ENCODE measurements around the gene MB. TPM values are rescaled to one million over a fixed set of nuclear protein-coding genes. Genes with fewer than 3 reads are reported as not detected.
"Not testable (repeated sequence)": the region's sequence is repeated elsewhere in the genome, so short reads cannot be mapped to it uniquely, and the experiment has no call there.

MB gene
- total RNA-seq, 1 experiment from 2014 or later = not detected

DNA sequence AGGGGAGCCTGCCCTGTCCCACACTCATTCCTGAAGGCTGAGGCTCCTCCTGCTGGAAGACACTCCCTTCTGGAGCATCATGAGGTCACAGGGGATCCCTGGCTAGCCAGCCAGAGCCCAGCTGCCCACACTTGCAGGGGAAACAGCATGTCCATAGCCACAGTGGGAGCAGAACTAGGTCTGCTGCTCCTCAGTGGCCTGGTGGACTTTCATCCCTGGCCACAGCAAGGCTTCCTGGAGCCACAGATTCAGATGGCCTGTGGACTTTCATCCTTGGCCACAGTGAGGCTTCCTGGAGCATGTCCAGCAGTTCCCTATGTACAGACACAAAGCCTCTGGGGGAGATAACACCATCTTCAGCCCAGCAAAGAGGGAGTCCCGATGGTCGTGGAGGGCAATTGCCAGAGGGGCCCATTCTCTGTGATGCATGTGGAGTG, 25.2 kb upstream of the MB start:
- in situ Hi-C loops (cut with HindIII; ENCODE audit: low pct_unique_long_range_greater_than_20kb, low sequenced_read_pairs) = no loop called here
- no peak for DNase-seq (ENCODE audit: low read depth, low spot score)

DNA sequence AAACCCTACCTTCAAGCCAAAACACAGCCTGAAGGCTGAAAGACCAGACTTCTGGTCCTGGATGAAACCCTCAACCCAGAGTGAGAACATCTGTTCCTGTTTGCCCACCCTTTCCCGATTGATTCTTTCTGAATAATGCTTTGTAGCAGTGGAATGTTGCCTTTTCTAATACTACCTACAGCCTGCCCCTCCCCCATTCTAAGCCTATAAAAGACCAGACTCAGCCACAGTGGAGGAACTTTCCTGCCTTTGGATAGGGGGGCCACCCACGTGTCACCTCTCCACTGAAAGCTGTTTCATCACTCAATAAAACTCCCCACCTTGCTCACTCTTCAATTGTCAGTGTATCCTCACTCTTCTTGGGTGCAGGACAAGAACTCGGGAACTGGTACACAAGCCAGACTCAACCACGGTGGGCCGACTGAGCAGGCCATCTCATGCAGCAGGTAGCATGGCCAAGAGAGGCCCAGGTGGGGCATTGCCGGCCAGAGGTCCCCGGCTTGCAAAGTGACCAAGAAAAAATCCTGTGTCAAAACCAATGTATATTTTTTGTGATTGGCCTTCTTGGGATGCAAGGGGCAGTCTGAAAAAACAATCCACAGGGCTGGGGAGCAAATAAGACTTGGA, 24.5 kb upstream of the MB start:
- in situ Hi-C loops (cut with HindIII; ENCODE audit: low pct_unique_long_range_greater_than_20kb, low sequenced_read_pairs) = no loop called here
- DNase-seq (ENCODE audit: low read depth, low spot score) = no peak

DNA sequence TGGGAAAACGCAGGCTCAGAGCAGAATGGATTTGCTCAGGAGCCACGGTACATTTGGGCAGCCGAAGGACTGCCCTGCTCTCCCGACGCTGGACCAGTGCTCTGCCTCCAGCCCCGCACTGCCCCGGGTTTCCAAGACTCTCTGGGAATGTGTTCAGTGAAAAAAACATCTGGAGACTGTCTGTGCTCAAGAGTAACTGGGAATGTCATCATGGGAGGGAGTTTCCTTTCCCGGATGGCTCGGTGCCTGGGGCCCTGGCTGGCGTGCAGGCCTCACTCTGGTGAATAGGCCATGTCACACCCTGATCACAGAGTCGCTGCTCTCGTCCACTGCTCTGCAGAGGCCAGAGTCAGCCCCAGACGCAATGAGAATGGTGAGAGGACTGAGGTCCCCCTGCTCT, 21.3 kb upstream of the MB start:
- no peak for DNase-seq (ENCODE audit: low read depth, low spot score)
- in situ Hi-C loops (cut with HindIII; ENCODE audit: low pct_unique_long_range_greater_than_20kb, low sequenced_read_pairs) = no loop called here

DNA sequence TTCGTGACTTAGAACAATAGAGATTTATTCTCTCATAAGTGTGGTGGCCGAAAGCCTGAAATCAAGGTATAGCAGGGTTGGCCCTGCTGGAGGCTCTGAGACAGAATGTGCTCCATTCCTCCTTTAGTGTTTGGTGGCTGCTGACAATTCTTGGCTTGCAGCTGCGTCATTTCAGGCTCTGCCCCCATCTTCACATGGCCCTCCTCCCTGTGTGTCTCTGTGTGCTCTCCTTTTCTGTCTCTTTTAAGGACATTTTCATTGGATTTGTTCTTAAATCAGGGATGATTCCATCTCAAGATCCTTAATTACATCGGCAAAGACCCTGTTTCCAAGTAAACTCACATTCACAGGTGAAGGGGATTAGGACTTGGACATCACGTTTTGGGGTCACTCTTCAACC, 20.9 kb upstream of the MB start:
- no peak for DNase-seq (ENCODE audit: low read depth, low spot score)
- in situ Hi-C loops (cut with HindIII; ENCODE audit: low pct_unique_long_range_greater_than_20kb, low sequenced_read_pairs) = no loop called here

DNA sequence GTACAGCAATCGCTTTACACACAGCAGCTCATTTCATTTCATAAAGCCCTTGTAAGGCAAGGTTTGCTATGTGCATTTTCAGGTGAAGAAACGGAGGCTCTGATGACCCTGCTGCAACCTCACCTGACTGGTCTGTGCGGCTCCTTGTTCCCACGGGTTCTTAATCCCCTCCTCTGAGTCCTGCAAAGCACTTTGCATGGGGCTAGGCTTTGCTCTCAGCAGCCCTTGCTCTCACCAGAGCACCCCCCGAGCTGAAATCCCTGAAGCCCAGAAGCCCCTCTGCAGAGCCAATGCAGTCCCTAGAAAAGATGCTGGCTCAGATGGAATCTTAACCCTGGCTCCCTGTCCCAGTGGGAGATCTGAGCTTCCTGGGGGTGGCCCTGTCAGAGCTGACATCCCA, 20.1 kb upstream of the MB start:
- no peak for DNase-seq (ENCODE audit: low read depth, low spot score)
- in situ Hi-C loops (cut with HindIII; ENCODE audit: low pct_unique_long_range_greater_than_20kb, low sequenced_read_pairs) = no loop called here

DNA sequence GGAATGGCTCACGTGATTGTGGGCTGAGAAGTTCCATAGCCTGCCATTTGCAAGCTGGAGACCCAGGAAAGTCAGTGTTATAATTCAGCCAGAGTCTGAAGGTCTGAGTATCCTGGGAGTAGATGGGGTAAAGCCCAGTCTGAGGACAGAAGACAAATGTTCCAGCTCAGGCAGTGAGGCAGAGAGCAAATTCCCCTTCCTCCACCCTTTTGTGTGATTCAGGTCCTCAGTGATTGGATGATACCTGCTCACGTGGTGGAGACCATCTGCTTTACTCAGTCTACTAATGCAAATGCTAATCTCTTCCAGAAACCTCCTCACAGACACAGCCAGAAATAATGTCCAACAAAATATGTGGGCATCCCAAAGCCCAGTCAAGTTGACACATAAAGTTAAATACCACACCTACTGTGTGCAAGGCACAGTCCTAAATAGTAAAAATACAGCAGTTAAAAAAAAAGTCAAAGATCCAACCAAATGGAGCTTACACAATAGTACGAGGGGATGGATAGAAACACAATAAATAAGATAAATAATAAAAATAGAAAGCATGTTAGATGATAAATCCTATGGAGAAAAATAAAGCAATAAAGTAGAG, 17.9 kb upstream of the MB start:
- in situ Hi-C loops (cut with HindIII; ENCODE audit: low pct_unique_long_range_greater_than_20kb, low sequenced_read_pairs) = no loop called here
- DNase-seq (ENCODE audit: low read depth, low spot score) = no peak

DNA sequence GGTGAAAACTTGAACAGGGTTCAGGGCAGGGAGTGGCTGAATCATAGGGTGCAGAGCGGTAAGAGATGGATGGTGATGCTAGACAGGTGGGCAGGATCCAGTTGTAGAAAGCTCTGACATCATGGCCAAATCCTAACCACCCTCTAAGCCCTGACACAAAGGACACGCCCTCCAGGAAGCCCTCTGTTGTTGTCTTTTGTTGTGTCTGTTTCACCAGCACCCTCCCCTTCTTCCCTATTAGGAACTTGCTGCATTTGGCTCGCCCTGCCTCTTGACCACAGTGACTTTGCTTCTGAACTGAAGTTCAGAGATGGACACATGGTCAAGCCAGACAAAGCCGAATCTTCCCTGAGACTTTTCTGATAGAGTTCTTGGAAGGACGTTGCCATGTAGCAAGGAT, 16.9 kb upstream of the MB start:
- DNase-seq (ENCODE audit: low read depth, low spot score) = no peak
- in situ Hi-C loops (cut with HindIII; ENCODE audit: low pct_unique_long_range_greater_than_20kb, low sequenced_read_pairs) = no loop called here

DNA sequence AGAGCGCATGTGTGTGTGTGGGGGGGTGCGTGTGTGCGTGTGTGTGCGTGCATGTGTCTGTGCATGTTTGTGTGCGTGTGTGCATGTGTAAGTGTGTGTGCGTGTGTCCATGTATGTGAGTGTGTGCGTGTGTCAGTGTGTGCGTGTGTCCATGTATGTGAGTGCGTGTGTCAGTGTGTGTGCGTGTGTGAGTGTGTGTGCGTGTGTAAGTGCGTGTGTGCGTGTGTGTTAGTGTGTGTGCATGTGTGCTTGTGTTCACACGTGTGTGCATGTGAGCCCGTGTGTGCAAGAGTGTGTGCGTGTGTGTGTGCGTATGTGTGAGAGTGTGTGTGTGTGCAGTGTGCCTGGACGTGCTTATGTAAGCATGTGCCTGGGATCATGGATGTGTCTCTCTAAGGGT, 16.4 kb upstream of the MB start:
- in situ Hi-C loops (cut with HindIII; ENCODE audit: low pct_unique_long_range_greater_than_20kb, low sequenced_read_pairs) = no loop called here
- DNase-seq (ENCODE audit: low read depth, low spot score) = no peak

DNA sequence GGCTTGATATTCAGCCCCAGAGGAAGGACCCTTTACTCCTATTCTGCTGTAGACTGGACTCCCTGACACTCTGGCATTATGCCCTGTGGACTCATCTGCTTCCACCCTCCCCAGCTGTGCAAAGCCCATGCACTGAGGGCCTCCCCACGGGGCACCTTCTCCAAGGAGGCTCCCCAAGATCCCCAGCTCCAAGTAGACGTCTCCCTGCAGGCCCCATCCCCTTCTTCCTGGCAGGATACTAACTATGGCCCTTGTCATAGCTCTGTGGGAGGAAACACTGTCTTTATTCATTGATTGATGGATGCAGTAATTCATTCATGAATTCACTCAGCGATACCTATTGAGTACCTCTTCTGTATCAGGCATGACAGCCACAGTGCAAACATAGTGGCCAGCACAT, 15.8 kb upstream of the MB start:
- in situ Hi-C loops (cut with HindIII; ENCODE audit: low pct_unique_long_range_greater_than_20kb, low sequenced_read_pairs) = no loop called here
- DNase-seq (ENCODE audit: low read depth, low spot score) = no peak

DNA sequence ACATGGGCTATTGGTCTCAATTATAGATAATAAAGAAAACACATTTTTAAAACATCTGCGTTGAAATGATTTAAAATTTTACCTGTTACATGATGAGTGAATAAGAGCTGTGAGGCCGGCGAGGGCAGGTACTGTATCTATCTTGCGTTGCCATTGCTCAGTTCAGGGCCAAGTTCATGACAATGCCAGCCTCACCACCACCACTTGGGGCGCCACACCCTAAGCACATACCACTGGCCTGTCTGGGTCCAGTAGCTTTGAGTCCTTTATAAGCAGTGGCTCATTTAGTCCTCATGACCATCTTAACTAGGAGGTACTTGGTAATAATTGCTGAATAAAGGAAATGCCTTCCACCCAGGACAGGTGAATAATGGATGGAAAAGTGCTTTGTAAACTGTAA, 14.5 kb upstream of the MB start:
- DNase-seq (ENCODE audit: low read depth, low spot score) = peak; percentile 87
- in situ Hi-C loops (cut with HindIII; ENCODE audit: low pct_unique_long_range_greater_than_20kb, low sequenced_read_pairs) = no loop called here

DNA sequence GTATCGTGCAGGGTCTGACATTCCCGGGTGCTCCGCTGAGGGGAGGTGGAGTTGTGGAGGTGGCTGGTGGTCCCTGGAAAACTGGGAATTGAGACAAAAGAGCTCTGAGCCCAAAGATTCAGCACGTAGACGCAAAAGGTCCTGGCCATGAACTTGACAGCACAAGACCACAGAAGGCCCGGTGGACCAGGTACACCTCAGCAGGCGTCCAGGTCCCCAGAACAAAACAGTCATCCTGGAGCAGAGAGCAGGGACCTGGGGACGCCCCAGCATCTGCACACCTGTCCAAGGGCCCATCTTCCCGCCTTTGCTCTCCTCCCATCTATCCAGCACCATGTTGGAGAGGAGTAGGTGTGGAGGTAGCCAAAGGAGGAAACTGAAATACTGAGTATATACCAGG, 13.8 kb upstream of the MB start:
- in situ Hi-C loops (cut with HindIII; ENCODE audit: low pct_unique_long_range_greater_than_20kb, low sequenced_read_pairs) = no loop called here
- no peak for DNase-seq (ENCODE audit: low read depth, low spot score)

DNA sequence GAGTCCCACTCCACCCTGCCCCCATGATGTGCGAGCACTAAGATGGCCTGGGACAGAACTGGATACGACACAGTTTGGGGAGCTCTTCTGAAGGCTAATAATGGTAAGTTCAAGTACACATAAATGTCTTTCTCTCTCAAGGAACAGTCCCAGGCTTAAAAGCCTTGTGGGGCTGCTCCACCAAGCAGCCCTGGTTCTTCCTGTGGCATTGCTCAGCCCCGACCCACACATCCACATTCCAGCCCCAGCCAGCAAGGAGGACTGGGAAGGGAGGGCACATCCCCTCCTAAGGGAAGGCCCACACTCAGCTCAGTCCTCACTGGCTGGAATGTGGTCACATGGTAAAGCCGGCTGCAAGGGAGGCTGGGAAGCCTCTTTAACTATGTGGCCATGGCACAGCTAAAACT, 13.3 kb upstream of the MB start:
- in situ Hi-C loops (cut with HindIII; ENCODE audit: low pct_unique_long_range_greater_than_20kb, low sequenced_read_pairs) = no loop called here
- DNase-seq (ENCODE audit: low read depth, low spot score) = peak; percentile 33

DNA sequence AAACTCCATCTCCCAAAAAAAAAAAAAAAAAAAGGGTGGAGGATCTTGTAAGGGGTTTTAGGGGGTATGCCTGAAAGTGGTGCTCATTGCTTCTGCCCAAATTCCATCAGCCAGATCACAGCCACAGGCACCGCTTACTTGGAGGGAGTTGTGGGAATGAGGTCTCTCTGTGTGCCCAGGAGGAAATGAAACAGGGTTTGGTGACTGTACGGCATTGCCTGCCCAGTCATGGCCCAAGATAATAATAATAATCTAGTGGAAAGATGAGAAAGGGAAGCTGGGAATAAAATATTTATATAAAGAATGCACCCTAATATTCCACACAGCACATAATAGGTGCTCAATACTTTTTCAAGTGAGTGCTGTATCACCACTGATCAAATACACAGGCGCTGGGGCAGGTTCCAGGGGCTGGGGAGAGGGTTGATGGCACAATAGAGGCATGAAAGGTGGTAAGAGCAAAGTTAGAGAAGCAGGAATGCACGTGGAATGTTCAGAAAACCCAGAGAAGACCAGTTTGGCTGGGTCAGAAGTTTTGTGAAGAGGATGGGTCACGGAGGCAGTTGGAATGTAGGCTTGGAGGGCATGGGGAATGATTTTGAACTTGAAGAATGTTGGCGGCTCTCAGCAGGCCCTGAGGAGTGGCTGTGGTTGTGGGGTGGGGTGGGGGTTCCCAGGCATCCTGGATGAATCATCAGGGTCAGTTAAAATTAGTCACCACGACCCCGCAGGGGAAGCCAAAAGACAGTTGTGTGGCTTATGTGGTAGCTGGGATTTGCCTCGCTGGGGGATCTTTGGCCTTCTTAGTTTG, 12.5 kb upstream of the MB start:
- in situ Hi-C loops (cut with HindIII; ENCODE audit: low pct_unique_long_range_greater_than_20kb, low sequenced_read_pairs) = no loop called here
- peak; percentile 38 for DNase-seq (ENCODE audit: low read depth, low spot score)

DNA sequence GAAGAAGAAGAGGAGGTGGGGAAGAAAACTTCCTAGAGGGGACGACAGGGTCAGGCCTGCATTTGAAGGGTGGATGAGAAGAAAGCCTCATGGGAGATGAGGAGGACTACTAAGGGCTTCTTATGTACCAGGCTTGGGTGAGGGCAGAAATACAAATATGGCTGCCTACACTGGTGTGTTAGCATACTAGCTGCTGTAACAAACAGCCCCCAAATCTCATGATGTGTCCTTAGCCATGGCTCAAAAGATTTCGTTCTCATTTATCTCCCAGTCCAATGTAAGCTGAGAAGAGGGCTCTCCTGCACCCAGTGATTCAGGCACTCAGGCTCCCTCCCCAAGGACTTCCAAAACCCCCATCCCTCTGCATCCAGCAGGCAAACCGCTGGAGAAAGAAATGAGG, 11.6 kb upstream of the MB start:
- in situ Hi-C loops (cut with HindIII; ENCODE audit: low pct_unique_long_range_greater_than_20kb, low sequenced_read_pairs) = no loop called here
- no peak for DNase-seq (ENCODE audit: low read depth, low spot score)

DNA sequence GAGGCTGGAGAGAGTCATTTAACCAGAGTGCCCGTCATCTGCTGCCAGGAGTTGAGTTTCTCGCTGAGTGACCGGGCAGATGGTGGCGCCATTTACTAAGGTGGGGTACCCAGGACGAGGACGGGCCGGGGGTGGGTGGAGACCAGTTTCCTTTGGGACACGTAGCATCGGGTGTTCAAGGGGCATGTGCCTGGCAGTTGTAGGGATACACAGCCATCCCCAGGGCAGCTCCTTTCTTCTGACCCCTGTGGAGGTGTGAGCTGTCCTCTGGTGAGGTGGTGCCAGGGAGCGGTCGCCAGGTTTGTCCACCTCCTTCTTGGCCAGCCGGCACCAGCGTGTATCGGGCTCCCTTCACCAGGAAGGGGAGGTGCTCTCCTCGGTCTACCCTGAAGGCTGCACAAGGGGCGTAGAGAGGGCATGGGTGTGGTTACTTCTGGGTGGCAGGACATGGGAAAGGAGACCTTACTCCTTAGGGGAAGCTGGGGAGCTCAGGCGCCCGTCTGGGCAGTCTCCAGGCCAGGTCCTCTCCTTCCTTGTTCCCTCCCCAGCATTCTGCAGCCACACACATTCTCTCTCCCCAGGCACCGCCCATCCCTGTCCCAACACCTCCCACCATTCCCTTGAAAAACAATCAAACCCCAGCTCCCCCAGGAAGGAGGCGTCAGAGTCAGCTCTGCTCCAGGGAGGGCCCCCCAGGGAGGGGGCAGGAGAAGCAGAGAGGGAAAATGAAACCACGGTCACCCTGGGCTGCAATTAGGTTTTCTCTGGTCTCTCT, 10.3 kb upstream of the MB start:
- peak; percentile 86 for DNase-seq (ENCODE audit: low read depth, low spot score)
- in situ Hi-C loops (cut with HindIII; ENCODE audit: low pct_unique_long_range_greater_than_20kb, low sequenced_read_pairs) = no loop called here

DNA sequence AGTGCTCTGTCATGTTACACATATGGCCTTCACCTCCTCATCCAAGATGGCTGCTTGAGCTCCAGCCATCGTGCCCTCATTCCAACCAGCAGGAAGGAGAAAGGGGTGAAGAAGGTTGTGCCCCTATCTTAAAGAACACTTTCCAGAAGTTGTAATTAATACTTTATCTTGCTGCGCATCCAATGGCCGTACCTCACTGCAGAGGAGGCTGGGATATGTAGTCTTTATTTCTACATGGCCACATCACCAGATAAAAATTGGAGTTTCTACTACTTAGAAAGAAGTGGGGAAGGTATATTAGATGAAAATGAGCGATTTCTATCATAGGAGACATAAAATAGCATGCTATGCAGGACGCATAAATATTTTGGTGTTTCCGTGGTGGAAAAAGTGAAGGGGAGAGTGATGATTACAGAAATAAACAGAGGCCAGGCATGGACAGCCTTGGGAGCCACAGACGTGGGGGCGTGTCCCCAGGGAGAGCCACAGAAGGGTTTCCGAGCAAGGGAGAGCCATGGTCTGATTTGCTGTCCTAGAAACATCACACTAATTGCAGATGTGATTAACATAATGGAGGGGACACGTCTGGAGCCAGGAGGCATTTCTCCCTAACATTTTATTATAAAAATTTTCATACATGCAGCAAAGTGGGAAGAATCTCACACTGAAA, 8.8 kb upstream of the MB start:
- in situ Hi-C loops (cut with HindIII; ENCODE audit: low pct_unique_long_range_greater_than_20kb, low sequenced_read_pairs) = no loop called here
- no peak for DNase-seq (ENCODE audit: low read depth, low spot score)

DNA sequence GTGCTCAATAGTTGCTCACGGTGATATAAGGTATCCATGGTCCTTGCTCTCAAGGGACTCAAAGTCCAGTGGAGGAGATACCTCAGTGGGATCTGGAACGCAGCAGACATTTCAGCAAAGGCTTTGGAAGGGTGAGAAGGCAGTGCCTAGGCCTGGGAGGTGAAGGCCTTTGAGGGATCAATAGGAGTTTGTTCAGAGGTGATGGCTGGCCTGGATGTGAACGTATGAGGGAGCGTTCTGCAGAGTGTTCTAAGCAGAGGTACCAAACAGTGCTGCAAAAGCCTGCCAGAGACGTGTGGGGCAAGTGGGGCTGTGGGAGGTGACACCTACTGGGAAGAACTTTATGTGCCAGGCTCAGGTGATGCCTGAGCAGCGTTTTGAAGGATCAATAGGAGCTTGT, 7.4 kb upstream of the MB start:
- no peak for DNase-seq (ENCODE audit: low read depth, low spot score)
- in situ Hi-C loops (cut with HindIII; ENCODE audit: low pct_unique_long_range_greater_than_20kb, low sequenced_read_pairs) = no loop called here

DNA sequence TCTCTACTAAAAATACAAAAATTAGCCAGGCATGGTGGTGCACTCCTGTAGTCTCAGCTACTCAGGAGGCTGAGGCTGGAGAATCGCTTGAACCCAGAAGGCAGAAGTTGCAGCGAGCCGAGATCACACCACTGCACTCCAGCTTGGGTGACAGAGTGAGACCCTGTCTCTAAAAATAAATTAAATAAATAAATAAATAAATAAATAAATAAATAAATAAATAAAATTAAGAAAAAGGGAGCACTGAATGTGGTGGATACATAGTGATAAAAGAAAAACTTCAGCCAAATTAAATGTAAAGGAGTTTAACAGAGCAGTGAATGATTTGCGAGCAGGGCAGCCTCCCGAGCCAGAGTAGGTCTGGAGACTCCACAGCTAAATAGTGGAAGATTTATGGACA, 6.8 kb upstream of the MB start:
- in situ Hi-C loops (cut with HindIII; ENCODE audit: low pct_unique_long_range_greater_than_20kb, low sequenced_read_pairs); DNase-seq (ENCODE audit: low read depth, low spot score): not testable (repeated sequence)
